CD4-positive, alpha-beta T cell treated with Interferon alpha-2 for 1 hour (primary cell): Measurements from ENCODE around the gene MYO15A.

ENCODE experiments used
- DNase-seq, 2 donors: peaks; one replicate each; pipeline ENCODE4 v3.0.0-alpha.2; 2020 to 2022

MYO15A gene

DNA sequence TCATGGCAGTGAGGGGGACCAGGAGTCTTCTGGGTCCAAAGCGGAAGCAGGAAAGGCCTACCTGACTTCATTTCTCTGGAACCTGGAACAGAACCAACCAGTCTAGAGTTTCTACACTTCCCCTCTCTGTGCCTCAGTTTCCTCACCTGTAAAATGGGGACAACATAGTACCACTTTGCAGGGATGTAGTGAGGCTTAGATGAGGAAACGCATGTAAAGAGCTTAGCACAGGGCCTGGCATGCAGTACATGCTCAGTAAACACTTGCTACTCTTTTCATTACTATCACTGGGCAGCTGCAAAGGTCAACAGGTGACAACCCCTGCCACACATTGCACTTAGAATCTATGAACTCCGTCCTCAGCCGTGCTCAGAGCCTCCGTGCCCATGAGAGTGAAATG is 24.2 kb downstream of the MYO15A start:
- no peak for DNase-seq

DNA sequence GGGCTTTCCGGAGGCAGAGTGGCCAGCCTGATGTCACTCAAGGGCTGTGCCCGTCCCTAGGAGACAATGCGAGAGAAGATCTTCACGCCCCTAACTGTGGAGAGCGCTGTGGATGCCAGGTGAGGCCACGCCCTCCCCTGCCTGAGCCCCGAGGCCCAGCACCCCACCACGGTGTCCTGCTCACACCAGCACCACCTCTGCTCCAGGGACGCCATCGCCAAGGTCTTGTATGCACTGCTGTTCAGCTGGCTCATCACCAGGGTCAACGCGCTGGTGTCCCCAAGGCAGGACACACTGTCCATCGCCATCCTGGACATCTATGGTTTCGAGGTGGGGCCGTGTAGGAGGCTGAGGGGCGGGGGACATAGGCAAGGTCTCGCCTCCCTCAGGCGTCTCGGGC is 27.8 kb downstream of the MYO15A start:
- no peak for DNase-seq

DNA sequence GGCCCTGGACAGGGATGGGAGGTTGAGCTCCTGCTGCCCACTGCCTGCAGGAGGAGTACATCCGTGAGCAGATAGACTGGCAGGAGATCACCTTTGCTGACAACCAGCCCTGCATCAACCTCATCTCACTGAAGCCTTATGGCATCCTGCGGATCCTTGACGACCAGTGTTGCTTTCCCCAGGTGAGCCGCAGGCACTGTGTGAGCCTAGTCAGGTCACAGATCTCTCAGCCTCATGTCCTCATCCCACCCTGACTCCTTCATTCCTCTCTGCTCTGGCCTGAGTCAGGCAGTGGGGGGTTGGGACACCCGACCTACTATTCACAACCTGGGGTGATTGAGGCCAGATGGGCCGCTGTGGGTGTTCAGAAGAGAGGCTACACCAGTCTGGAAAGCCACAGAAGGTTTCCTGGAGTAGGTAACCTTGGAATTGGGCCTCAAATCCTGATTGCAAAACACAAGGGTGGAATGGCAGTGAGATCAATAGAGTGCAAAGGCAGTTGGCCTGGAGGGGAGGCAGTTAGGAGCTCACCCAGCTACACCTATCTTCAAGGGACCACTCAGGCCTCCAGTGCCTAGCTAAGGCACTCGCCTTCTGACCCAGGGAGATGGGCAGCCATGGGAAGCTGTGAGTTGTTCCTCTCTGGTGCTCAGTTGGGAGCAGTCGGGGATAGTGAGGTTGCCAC is 29.7 kb downstream of the MYO15A start:
- DNase-seq, result no peak

DNA sequence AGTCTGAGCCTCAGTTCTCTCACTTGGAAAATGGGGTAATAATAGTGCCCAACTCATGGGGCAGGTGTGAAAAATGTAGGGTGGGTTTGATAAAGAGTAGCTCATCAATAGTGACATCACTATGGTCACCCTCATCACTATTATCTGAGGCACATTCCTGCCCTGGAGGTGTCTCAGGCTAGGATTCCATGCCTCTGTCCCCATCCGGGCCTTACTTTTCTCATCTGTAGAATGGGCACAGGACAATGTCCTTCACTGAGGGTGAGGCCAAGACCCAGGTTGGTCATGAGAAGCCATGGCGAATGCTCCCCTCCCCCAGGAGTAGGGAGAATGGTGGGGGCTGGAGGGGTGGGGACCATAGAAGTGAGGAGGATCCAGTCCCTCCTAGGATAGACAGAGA is 30.5 kb downstream of the MYO15A start:
- no peak for DNase-seq

DNA sequence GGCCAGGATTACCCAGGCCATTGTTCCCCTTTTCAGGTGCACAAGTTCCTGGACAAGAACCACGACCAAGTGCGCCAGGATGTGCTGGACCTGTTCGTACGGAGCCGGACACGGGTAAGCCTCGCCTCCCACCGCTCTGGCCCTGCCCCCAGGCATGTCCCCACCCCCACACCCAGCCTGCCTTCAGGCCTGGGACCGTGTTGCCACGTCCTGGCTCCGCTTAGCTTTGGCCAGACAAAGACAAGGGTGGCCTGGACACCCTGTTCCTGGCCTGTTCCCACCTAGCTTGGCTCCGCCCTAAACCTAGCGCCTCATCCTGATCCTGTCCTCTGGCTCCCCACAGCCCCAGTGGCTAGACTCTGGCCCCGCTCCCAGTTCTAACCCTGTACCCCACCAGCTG is 30.9 kb downstream of the MYO15A start:
- DNase-seq, result no peak

DNA sequence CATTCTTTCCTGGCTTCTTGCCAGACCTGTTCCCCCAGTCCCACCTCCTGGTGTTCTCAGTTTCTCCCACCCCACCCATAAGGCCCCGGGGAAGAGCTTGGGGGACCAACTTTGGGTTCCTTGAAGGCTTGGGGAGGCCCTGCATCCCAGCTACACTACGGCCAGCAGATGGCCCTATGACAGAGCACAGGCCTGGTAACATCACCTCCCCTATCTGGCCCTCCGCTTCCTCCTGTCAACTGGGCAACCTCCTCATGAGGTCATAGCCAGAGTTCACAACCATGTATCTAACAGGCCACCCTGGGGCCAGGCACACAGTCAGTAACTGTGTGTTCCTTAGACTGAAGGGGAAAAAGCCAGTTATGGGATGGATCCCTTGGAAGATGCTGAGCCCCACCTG is 31.4 kb downstream of the MYO15A start:
- DNase-seq, result no peak

DNA sequence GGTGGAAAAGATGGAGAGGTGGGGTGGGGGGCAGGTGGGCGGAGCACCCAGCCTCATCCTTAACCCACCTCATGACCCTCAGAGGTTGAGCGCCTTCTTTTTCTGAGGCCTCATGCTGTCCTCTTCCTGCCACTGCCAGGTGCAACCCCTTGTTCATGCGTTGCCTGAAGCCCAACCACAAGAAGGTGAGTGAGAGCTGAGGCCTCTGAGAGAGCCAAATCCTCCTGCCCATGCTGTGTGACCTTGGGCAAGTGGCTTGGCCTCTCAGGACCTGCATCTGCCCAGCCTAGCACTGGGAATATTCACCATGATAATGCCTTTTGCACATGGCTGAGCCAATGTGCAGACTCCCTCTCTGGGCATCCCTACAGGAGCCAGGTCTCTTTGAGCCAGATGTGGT is 32.1 kb downstream of the MYO15A start:
- no peak for DNase-seq

DNA sequence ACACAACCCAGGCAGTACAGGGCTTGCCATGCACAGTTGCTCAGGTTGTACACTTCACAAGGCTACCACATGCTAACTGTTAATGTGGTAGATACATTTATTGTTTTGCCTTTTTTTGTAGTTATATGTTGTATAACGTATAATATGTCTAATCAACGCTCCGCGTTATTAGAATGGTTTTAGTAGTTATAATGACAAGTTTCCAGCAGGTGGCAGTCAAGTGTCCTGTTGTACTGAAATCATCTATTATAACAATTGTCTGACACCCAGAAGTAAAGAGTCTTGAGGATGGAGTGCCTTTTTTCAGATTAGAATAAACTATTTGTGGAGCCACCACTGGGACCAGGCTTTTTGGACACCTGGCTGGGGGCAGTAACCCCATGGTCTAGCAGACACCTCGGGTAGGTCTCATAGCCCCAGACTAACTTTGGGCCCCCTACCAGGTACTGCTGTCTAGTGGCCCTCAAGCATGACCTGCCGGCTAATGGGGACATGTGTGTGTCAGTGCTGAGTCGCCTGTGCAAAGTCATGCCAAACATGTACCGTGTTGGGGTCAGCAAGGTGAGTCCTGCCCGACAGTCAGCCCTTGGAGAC is 32.8 kb downstream of the MYO15A start:
- peak; percentile 47 to 77 for DNase-seq

DNA sequence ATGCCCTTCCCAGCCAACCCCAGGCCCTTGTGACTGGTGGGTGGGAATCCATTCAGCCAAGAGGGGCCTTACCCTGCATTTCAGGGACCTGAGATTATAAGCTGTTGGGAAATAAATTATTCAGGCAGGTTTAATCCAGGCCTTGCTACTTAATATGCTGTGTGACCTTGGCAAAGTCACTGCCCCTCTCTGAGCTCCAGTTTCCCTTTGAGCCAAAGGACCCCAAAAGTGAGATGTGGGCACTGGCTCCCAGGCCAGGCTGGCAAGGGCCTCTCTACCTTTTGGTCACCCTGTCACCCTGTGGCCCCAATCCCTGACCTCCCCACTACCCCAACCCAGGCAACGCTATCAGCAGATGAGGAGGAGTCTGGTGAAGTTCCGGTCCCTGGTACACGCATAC is 33.9 kb downstream of the MYO15A start:
- no peak for DNase-seq

DNA sequence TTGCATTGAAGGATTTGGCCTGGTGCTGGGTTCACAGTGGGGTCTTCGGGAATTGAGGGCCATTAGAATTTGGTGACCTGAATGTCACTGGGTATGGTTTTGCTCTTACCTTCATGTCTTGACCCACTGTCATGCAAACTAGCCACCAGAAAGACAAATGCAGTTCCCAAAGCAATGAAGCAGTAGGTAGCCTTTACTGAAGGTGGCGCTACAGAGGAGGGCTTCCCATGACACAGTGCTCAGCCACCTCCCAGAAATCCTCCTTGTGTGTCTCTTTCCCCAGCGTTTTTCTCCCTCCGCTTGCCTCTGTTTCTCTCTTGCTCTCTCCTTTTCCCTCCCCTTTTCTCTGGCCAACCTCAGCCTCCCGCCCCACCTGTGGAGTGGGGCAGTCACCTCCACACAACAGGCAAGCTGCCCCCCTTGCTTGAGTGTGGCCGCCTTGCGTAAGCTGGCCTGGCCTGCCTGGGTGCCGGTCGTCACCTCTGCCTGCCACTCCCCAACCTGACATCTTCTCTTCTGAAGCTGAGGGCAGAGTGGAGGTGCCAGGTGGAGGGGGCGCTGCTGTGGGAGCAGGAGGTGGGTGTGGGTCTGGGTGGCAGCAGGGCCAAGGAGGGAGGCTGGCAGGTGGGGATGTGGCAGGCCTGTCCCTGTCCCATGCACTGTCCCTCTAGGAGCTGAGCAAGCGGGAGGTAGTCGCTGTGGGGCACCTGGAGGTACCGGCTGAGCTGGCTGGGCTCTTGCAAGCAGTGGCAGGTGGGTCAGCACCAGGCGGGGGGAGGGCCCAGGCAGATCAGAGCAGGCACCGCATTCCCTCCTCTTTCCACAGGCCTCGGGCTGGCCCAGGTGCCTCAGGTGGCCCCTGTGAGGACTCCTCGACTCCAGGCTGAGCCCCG is 34.7 kb downstream of the MYO15A start:
- DNase-seq, result no peak

DNA sequence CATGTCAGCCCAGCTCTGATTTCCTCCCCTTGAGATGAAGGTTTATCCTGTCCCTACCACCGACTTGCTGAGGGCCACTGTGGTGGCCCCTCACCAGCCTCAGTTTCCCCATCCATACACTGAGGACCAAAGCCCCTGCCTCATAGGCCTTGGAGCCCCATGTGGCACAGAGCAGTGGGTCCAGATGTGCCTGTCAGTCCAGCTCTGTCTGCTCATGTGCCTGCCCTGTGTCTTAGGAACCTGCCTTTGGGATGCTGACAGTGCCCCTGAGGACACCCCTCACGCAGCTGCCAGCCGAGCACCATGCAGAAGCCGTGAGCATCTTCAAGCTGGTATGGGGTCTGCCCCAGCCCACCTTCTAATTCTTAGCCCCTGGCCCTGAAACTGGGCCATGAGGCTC is 35.7 kb downstream of the MYO15A start:
- DNase-seq, result no peak

DNA sequence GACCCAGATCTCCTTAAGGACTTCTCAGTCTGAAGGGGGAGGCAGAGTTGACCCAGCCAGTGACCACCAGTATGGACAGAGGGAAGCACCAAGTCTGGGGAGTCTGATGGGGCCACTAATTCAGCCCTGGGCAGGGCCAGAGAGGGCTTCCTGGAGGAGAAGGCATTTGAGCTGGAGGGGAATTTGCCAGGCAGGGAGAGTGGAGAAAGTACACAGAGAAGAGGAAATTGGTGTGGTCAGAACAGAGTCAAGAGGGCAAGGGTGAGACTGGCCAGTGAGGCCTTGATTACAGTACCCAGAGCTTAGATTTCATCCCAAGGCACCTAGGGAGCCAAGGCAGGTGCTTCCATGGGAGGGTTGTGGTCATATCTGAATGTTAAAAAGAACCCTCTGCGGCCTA is 36.3 kb downstream of the MYO15A start:
- no peak for DNase-seq

DNA sequence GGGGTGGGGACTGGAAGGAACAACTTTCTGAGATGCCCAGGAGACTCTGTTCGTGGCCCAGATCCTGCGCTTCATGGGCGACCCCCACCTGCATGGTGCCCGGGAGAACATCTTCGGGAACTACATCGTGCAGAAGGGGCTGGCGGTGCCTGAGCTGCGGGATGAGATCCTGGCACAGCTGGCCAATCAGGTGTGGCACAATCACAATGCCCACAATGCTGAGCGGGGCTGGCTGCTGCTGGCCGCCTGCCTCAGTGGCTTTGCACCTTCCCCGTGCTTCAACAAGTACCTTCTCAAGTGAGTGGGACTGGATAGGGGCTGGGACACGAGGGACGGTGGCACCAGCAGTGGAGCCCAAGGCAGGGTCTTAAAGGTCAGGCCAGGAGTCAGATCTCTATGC is 37.3 kb downstream of the MYO15A start:
- DNase-seq, result no peak

DNA sequence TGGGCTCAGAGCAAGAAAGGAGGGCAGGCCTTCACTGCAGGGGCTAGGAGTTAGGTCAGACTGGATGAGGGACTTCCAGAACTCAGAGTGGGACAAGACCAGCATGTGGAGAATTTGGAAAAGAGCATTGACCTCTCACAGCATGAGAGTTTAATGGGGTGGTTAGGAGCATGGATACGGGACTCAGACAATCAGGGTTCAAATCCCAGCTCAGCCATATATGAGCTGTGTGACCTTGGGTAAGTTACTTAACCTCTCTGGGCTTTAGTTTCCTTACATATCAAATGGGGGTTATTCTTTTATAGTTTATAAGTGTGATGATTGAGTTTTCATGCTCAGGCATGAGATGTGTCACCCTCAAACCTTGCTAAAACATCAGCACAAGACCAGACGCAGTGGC is 37.7 kb downstream of the MYO15A start:
- DNase-seq, result no peak

DNA sequence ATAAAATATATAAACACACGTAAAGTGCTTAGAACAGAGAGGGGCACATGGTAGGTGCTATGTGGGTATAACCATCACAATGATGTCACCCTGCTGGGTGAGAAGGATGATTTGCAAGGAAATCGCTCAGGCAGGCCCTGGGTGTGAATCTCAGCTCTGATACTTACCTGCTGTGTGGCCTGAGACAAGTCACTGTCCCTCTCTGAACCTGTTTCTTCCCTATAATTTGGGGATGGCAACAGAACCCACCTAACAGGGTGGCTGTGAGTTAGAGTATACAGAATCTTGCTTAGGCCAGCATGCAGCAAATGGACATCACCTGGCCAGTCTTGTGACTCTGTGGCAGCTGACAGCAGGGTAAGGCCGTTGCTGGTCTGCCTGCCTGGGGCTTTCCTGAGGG is 38.4 kb downstream of the MYO15A start:
- no peak for DNase-seq

DNA sequence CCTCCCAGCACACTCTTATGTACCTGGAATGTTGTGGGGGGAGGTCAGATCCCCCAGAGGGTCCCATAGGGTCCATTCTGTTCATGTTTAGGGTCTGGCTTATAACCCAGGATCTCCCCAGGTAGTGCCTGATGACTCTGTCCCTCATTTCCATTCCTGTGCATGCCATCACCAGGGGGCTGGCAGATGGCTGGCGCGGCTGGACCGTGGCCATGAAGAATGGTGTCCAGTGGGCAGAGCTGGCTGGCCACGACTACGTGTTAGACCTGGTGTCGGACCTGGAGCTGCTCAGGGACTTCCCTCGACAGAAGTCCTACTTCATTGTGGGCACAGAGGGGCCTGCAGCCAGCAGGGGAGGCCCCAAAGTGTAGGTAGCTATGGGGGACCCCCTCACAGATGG is 40.0 kb downstream of the MYO15A start:
- no peak for DNase-seq

DNA sequence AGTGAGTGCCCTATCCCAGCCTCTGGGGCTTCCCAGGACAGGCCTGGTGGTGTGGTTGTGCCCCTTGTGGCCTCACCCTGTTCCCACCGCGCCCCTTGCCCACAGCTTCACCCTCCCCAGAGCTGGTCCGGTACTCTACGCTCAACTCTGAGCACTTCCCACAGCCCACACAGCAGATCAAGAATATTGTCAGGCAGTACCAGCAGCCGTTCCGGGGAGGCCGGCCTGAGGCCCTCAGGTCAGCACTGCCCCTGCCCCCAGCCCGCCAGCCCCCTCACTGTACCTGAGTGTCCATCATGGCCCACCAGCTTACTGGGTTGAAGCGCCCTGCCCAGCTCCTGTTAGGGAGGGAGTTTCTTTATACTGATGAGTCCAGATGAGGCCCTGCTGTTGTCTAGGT is 42.7 kb downstream of the MYO15A start:
- DNase-seq, result no peak

DNA sequence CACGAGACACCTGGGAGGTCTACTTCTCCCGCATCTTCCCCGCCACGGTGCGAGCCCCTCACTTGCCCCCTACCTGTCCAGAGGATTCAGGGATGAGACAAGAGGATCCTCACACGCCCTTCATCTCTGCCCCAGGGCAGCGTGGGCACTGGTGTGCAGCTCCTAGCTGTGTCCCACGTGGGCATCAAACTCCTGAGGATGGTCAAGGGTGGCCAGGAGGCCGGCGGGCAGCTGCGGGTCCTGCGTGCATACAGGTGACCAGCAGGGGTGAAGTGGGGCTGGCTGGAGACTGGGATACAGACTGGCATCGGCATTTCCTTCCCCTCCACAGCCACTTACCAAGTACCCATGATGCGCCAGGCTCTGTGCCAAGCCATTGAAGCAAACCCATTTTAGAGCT is 46.6 kb downstream of the MYO15A start:
- no peak for DNase-seq

DNA sequence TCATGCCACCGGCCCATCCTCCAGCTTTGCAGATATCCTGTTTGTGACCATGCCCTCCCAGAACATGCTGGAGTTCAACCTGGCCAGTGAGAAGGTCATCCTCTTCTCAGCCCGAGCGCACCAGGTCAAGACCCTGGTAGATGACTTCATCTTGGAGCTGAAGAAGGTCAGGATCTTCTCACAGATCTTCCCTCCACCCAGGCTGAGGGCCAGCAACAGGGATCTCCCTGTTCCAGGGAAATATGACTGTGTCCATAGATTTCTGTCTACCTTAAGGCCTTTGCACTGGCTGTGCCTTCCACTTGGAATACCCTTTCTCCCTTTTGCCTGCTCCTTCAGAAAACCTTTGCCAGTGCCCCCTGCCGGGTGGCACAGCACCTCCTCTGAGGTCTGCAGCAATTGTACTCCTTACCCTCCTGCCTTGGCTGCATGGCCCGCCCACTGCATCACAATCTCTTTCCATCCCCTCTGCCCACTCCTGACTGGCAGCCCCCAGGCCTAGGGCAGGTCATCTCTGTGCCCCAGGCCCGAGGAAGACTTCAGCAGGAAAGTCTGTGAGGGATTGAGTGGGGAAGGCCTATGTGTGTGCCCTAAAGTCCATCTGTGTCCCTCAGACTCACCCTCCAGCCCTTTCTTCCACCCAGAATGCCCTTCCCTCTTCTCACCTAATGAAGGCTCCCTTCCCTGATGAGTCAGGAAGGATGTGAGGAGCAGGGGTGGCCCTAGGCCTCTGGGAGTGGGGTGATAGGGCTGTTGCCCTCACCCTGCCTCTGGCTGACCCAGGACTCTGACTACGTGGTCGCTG is 47.8 kb downstream of the MYO15A start:
- DNase-seq, result peak in 1 of 2 donors; percentile 7

DNA sequence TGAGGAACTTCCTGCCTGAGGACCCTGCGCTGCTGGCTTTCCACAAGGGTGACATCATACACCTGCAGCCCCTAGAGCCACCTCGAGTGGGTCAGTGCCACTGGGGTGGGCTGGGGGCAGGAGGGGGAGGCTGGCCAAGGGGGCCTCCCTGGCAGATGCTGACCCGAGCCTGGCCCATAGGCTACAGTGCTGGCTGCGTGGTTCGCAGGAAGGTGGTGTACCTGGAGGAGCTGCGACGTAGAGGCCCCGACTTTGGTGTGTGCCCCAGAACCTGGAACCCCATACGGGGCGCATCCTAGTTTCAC is 48.4 kb downstream of the MYO15A start:
- no peak for DNase-seq

DNA sequence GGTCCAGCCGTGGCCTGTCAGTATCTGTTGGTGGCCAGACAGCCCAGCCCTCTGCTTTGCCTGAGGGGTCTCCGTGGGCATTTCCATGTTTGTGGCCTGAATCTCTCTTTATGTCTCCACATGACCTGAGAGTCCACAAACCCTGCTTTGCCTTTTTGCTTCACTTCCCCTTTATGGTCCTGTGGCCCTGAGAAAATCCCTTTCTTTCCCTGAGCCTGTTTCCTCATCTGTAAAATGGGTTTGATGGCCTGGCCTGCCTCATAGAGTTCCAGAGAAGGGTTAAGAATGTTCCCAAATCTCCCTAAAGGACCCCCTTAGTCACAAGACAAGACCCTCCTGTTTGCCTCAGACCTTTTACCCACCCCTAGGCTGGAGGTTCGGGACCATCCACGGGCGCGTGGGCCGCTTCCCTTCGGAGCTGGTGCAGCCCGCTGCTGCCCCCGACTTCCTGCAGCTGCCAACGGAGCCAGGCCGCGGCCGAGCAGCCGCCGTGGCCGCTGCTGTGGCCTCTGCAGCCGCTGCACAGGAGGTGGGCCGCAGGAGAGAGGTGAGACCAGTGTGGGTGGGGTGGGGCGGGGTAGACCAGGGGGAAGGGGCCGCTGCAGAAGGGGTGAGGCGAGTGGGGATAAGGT is 48.9 kb downstream of the MYO15A start:
- no peak for DNase-seq

DNA sequence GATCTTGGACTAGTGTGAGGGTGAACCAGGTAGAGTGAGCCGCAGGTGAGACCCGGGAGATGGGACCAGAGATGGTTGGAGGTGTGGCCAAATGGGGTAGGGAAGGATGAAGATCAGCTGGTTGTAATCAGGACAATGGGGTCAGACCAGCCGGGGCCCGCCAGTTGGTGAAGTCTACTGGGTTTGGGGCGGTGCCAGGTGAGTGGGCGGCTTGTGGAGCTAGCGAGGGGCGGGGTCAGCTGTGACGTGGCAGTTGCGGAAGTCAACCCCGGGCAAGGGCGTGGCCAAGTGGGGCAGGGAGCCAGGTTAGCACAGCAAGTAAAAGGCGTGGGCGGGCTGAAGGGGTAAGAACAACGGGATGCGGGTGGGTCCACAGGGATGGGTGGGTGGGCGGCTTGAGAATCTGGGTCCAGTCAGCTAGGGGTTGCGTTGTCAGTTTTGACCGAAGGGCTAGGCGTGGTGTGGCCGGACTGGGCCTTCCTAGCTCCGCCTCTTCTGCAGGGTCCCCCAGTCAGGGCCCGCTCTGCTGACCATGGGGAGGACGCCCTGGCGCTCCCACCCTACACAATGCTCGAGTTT is 49.6 kb downstream of the MYO15A start:
- peak; percentile 95 for DNase-seq
